ENCODE measurements around the gene EPRS1. TPM values are rescaled to one million over a fixed set of nuclear protein-coding genes. Genes with fewer than 3 reads are reported as not detected.

EPRS1 gene
- polyA plus RNA-seq, 2 of the 4 experiments (the other 2 are of a cell fraction) = 69.4 to 113 TPM

DNA sequence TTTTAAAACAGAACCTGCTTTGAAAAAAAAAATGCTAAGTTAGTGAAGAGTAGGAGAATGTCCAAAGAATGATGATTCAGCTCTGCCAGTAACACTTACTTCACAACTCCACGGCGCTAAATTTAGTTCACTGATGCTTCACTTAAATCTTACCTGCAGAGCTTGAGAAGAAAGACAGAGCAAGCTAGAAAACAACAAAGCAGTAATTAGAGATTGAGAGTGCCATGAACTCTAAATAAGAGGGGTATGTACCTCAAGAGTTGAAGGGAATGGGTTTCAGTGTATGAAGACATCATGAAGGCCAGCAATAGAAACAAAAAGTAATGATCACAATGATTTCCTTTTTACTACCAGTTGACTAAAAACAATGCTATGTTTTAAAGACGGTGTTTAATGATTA lies 32.8 kb downstream of the EPRS1 start (continued):
- no peak for TF ChIP-seq CBX8 (IDR thresholded peaks at IDR 0.05)
- TF ChIP-seq ESRRA (IDR thresholded peaks at IDR 0.05; ENCODE audit: borderline replicate concordance, low read length) = no peak
- no peak for TF ChIP-seq RARB (CRISPR knock-in tag; IDR thresholded peaks at IDR 0.05)

DNA sequence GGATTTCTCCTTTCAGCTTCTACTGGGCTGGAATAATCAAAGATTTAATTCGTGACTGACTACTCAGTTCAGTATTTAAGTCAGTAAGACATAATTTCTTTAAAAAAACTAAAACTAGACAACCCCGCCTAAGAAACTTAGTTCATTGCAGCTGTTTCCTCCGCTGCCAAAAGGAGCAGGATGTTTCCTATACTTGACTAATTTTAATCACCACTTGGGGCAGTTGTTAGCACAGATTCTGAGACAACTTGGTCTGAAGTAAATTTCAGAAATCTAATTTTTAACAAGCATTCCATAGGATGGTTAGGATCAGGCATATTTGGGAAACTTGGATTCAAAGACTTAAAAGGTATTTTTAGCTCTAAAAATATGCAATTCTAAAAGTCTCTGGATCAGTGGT lies 34.0 kb downstream of the EPRS1 start:
- H3K27ac ChIP-seq = no peak overlapping the region
- 55% methylated on average over 3 of the region's 3 CpGs for WGBS (ENCODE audit: missing lambda C conversion rate)
- DNase-seq (ENCODE audit: low read depth in 1 of 2, low spot score in 1 of 2) (no peak), ATAC-seq (peak; percentile 27 to 59; a peak in 2 of 6 replicates), FAIRE-seq (no peak)
- TF ChIP-seq KDM5A (IDR thresholded peaks at IDR 0.05) (no peak), RARB (CRISPR knock-in tag; IDR thresholded peaks at IDR 0.05) (no peak), RCOR1 (IDR thresholded peaks at IDR 0.05; ENCODE audit: low read depth, low read length) (no peak), CBX2 (IDR thresholded peaks at IDR 0.05; ENCODE audit: borderline replicate concordance, low read depth) (no peak), ATOH8 (CRISPR knock-in tag; IDR thresholded peaks at IDR 0.05; ENCODE audit: low read depth) (no peak), FOXS1 (CRISPR knock-in tag; IDR thresholded peaks at IDR 0.05) (no peak), ZFP36 (IDR thresholded peaks at IDR 0.05; ENCODE audit: borderline replicate concordance, partially characterized antibody) (no peak), PHF8 (IDR thresholded peaks at IDR 0.05; ENCODE audit: borderline replicate concordance, low read depth) (no peak)
- TF ChIP-seq, protein P1, sequence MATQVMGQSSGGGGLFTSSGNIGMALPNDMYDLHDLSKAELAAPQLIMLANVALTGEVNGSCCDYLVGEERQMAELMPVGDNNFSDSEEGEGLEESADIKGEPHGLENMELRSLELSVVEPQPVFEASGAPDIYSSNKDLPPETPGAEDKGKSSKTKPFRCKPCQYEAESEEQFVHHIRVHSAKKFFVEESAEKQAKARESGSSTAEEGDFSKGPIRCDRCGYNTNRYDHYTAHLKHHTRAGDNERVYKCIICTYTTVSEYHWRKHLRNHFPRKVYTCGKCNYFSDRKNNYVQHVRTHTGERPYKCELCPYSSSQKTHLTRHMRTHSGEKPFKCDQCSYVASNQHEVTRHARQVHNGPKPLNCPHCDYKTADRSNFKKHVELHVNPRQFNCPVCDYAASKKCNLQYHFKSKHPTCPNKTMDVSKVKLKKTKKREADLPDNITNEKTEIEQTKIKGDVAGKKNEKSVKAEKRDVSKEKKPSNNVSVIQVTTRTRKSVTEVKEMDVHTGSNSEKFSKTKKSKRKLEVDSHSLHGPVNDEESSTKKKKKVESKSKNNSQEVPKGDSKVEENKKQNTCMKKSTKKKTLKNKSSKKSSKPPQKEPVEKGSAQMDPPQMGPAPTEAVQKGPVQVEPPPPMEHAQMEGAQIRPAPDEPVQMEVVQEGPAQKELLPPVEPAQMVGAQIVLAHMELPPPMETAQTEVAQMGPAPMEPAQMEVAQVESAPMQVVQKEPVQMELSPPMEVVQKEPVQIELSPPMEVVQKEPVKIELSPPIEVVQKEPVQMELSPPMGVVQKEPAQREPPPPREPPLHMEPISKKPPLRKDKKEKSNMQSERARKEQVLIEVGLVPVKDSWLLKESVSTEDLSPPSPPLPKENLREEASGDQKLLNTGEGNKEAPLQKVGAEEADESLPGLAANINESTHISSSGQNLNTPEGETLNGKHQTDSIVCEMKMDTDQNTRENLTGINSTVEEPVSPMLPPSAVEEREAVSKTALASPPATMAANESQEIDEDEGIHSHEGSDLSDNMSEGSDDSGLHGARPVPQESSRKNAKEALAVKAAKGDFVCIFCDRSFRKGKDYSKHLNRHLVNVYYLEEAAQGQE (IDR thresholded peaks at IDR 0.05) = no peak
- CTCF ChIA-PET = interaction anchor here (0.7 to 1.8 kb wide), 3 partner anchors 13 to 80 kb away, joined by 3 to 7 read pairs (median 7); no protein-coding TSS in a partner anchor
- POLR2A ChIA-PET = interaction anchor here (0.6 kb wide), 1 partner anchor 21 kb away, joined by 8 read pairs; no protein-coding TSS in a partner anchor
- H3K4me3 ChIP-seq = no peak overlapping the region
- H3K4me2 ChIP-seq = no peak overlapping the region
- no peaks in the 10 kb centered on the region for H3K4me1 ChIP-seq
- no peaks in the 10 kb centered on the region for H3K9me3 ChIP-seq

DNA sequence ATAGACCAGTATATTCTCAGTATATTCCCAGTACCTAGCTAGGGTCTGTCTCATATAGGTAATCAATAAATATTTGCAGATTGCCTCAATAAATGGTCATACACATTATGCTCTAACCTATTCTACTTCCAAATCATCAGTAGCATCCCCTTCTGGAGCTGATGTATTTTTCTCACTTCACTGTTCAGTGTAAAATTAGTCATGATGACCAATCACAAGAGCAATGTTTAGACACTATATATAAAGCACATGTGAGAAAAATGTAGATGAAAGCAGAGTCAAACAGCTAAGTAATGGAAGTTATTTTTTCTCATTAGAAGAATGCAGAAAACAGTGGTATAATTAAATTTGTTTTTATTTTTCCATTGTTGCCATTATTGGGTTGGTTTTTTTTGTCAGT lies 34.7 kb downstream of the EPRS1 start:
- no peak overlapping the region for H3K4me2 ChIP-seq
- ATAC-seq (no peak), DNase-seq (ENCODE audit: low read depth in 1 of 2, low spot score in 1 of 2) (no peak), FAIRE-seq (no peak)
- no peaks in the 10 kb centered on the region for H3K9me3 ChIP-seq
- ChIA-PET CTCF (interaction anchor here (0.7 to 1.8 kb wide), 3 partner anchors 13 to 80 kb away, joined by 3 to 7 read pairs (median 7); no protein-coding TSS in a partner anchor), POLR2A (no interaction called here)
- H3K27ac ChIP-seq = no peak overlapping the region
- no peak overlapping the region for H3K4me3 ChIP-seq
- no peak for TF ChIP-seq HDAC2 (IDR thresholded peaks at IDR 0.05)
- no peak for TF ChIP-seq ZSCAN20 (CRISPR knock-in tag; IDR thresholded peaks at IDR 0.05)
- TF ChIP-seq SMC3 (IDR thresholded peaks at IDR 0.05) = no peak
- TF ChIP-seq USF2 (IDR thresholded peaks at IDR 0.05) = no peak
- TF ChIP-seq, protein P2, sequence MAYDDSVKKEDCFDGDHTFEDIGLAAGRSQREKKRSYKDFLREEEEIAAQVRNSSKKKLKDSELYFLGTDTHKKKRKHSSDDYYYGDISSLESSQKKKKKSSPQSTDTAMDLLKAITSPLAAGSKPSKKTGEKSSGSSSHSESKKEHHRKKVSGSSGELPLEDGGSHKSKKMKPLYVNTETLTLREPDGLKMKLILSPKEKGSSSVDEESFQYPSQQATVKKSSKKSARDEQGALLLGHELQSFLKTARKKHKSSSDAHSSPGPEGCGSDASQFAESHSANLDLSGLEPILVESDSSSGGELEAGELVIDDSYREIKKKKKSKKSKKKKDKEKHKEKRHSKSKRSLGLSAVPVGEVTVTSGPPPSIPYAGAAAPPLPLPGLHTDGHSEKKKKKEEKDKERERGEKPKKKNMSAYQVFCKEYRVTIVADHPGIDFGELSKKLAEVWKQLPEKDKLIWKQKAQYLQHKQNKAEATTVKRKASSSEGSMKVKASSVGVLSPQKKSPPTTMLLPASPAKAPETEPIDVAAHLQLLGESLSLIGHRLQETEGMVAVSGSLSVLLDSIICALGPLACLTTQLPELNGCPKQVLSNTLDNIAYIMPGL (CRISPR knock-in tag; IDR thresholded peaks at IDR 0.05; ENCODE audit: borderline replicate concordance) = no peak
- no peak for TF ChIP-seq EHMT2 (IDR thresholded peaks at IDR 0.05; ENCODE audit: low read depth)
- no peak for TF ChIP-seq EHF (CRISPR knock-in tag; IDR thresholded peaks at IDR 0.05)
- 0 out of 3 replicates have a peak, but pooled peaks cover 5% of the 10 kb centered on the region for H3K4me1 ChIP-seq

All from A549 (cell line).